Left kidney (tissue), 2 donors: ENCODE measurements around the gene CREB5. TPM values are rescaled to one million over a fixed set of nuclear protein-coding genes. Genes with fewer than 3 reads are reported as not detected.

Source experiments
- DNase-seq: peaks from one replicate; pipeline ENCODE4 v3.0.0-alpha.2; 2013
- polyA plus RNA-seq: library from polyadenylated mRNA; unstranded; fragments of 120-200 nt; gene quantifications from one replicate; pipeline ENCODE4 v1.2.1, GENCODE V29; 2013; ENCODE audit not compliant: insufficient read length

Gene CREB5
- polyA plus RNA-seq, 1 donor, result 14.6 TPM

DNA sequence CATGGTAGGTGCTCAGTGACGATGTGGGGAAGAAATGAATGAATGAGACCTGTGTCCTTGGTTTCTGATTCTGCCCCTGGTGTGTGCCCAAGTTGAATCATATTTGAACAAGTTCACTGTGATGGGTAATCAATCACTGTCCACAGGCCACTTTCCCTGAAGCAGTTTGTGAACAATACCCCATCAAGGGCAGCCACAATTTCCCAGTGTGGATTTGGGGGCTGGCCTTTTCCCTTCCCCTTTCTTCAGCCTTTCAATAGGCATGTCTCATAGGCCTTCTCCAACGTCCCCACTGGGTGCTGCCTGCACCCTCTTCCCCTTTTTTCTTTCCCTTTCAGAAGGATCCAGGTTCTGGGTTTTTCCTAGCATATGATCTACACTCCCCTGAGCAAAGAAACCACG lies 64.7 kb downstream of the CREB5 start:
- no peak for DNase-seq

GRCh38 chr7:28478656-28479055 lies 66.3 kb downstream of the CREB5 start:
- no peak for DNase-seq

GRCh38 chr7:28479507-28479947 lies 67.2 kb downstream of the CREB5 start:
- no peak for DNase-seq

- DNase-seq, result no peak
Measured at GRCh38 chr7:28480595-28480994, 68.3 kb downstream of the CREB5 start.

- DNase-seq, result peak; percentile 11
Measured at GRCh38 chr7:28481091-28481926, 69.0 kb downstream of the CREB5 start.

DNA sequence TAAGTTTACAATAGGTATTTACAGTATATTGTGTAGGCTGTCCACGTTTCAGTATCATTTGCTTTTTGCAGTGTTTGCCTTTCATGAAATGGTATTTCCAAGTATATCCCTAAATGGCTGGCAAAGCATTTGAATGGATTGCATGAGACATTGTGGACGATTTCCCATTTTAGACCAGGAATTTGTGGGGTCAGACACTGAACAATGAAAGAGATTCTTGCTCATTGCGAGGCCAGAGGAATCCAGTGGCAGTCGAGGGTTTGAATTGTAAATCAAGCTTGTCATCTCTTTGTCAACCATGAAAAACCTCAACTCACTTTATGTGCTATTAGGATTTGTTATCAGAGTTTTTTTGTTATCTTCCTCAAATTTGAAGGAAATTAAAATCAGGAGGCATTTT lies 70.8 kb downstream of the CREB5 start:
- no peak for DNase-seq

DNA sequence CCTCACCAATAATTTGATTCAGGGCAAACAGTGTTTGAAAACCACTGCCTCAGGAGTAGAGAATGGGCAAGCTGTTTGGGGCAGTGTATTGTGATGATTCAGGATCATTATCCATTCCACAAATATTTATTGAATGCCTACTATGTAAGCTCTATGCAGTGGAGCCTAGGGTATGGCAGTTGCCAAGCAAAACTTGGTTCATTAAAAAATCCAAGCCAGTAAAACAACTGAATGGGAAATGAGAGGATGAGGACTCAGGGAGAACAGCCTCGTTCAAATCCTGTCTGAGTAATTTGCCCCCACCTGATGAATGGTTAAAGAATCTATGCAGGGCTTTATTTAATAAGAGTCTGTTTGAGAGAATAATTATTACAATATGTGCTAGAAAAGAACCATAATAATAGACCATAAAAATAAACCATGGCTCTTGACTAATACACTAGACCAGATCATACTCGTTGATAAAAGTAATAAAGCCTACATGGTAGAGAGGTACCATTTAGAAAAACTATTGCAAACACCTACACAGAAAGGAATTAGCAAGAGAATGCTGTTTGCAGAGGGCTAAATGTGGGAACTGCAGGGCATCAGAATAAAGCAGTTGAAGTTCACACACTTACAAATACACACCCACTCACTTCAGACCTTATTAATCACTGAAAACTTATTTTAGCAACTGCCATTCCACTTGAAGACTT lies 71.7 kb downstream of the CREB5 start:
- no peak for DNase-seq

DNA sequence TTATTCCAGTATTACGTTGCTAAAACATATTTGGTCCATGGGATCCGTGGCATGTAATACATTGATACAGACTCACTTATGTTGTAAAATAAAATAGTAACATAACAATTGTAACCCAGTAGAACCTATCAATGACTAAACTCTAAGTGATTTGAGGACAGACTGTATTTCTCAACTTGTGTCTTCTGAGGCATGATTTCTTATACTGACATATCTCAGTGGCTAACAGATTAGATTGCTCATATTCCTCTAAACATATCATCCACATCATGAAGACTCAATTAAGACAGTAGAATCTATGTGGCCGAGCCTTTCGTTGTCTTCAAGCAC lies 72.3 kb downstream of the CREB5 start:
- DNase-seq, result no peak

DNA sequence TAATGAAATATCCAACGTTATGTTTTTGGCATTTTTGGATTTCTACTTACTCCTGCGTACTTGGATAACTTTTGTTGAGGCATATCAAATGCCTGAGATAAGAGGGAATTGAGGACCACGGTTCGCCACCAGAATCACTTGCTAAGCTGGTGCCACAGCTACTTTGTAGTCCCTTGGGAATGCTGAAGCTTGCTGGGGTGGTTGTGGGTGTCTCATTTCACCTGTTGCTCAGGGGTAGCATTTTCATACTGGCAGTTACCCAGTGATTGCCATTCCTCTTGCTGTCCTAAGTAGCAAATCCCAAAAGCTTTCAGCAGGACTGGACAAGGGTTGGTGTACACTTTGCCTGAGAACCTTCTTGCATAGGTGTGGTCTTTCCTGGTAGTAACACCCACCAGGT lies 75.2 kb downstream of the CREB5 start:
- DNase-seq, result no peak

- peak; percentile 47 for DNase-seq
Measured at GRCh38 chr7:28488061-28488791, 75.9 kb downstream of the CREB5 start.

DNA sequence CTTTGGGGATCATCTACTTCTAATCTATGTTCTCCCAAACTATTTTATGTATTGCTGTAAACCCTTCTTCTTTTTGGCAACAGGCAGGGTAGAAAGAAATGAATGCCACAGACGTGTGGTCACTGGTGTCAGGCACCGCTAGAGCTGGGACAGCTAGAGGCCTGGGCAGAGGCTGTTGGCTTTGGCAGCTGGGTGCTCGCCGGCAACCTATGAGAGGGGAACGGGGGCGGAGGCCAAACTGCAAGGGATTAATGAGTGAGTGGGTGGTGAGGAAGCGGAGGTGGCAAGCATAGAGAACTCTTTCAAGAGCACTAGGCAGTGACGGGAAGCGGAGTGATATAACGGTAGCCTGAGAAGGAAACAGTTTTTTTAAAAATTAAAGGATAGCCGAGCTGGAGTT lies 78.5 kb downstream of the CREB5 start:
- no peak for DNase-seq

- no peak for DNase-seq
Measured at GRCh38 chr7:28493477-28493876, 81.2 kb downstream of the CREB5 start.

GRCh38 chr7:28497009-28497408 lies 84.7 kb downstream of the CREB5 start:
- DNase-seq, result no peak

- DNase-seq, result no peak
Measured at GRCh38 chr7:28498636-28499035, 86.3 kb downstream of the CREB5 start.

DNA sequence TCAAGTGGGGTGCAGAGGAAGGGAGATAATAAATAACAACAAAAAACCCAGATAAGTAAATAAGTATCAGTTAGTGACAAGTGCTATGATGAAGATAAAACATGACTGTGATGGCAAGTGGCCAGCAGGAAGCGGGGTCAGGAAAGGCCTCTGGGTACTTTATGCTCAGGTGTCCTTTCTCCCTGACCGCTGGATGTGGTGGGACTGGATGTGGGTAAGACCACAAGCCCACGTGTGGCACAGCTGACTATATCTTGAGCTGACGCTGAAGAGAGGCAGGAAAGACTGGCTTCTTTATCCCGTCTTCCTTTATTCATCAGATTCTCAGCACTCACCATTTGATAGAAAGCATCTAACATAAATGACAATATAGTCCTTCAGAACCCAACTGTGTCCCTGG lies 87.8 kb downstream of the CREB5 start:
- DNase-seq, result no peak

- DNase-seq, result no peak
Measured at GRCh38 chr7:28502408-28502807, 90.1 kb downstream of the CREB5 start.

DNA sequence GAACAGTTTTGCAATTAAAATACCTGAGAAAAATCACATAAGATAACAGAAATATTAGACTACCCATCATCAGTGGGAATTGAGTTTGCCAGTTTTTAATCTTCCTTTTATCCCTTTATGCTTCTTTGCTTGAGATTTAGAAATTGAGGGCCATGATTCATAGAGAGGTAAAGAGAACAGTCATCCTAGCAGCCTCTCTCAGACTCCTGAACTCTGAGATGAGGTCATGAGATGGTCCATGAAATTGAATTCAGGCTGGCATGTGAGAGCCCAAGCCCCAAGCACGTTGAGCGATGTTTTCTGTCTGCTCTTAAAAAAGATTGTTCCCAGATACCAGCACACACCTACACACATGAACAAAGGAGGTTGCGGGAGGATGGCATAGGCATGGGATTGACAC lies 91.1 kb downstream of the CREB5 start:
- no peak for DNase-seq

DNA sequence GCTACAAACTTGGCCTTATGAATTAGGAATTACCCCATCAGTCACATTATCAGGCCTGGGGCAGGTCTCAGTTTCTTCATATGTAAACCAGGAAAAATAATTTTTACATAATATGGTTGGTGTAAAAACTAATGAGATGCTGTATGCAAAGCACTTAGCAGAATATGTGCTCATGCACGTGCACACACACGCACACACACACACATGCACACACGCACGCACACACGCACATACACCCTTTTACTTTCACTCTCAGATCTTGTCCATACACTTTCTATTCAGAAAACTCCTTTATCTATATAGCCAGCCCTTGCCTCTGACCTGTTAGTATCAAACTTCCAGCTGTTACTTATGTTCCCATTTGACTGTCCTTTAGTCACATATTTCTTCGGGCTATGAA lies 92.7 kb downstream of the CREB5 start:
- DNase-seq, result no peak

- DNase-seq, result no peak
Measured at GRCh38 chr7:28505867-28506266, 93.5 kb downstream of the CREB5 start.

DNA sequence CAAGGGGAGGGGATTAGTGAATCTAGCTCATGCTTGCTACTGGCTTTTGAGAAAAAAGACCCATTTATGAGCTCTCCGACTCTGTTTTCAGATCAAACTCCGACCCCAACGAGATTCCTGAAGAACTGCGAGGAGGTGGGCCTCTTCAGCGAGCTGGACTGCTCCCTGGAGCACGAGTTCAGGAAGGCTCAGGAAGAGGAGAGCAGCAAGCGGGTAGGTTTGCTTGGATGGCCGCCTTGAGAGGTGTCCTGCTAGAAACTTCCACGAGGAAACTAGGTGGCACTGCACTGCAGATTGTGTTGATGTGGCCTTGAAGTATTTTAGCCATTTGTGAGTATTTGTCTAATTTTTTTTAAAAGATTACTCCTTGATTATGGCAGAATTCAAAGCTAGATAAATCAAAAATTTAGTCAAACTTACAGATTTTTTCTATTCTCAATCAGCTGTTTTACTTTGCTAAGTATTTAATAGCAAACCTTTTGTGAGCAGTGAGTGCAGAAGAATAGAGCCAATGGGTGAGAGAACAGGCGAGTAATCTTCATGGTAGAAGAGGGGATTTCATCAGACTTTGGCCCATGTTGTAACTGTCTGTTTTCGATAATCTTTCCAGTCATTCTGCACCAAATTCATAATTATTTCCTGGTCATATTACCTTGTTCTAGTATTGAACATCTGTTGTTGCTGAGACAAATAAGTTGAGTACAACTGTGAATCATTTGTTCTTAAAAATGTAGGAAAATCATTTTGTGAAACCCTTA lies 95.4 kb downstream of the CREB5 start:
- DNase-seq, result no peak

DNA sequence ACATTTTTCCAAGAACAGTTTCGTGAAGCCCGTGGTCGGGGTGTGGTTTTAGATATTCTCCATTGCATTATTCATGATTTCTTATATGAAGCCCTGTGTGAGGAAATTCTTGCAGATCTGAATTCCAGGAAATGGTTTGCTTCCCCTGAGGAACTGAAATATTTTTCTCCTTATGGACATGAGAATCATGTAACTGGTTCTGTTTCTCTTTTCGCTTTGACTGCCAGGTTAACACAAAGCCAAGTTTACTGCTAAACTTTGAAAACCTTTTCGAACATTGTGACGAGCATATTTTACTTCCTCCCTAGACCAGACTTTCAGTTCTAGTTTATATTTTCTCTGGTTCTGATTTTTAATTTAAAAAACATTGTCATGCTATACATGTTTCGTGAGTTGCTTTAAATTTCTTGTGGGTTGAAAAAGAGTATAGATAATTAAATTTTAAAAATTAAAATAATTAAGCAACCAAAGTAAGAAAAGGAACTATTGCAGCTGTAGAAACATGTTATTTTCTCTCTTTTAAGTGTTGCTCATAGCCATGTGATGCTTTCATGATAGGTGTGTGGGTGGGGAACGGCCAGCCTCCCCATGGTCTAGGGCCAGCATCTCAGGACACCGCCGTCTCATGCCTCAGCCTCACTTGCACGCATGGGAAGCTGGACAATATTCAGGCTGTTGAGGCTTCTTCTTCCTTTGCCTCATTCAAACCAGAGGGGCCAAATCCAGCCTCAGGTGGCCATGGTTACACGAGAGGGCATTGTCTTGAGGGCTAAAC lies 97.1 kb downstream of the CREB5 start:
- no peak for DNase-seq

- DNase-seq, result no peak
Measured at GRCh38 chr7:28510026-28510369, 97.7 kb downstream of the CREB5 start.
